ENCODE data around the gene SKIDA1.

DNA sequence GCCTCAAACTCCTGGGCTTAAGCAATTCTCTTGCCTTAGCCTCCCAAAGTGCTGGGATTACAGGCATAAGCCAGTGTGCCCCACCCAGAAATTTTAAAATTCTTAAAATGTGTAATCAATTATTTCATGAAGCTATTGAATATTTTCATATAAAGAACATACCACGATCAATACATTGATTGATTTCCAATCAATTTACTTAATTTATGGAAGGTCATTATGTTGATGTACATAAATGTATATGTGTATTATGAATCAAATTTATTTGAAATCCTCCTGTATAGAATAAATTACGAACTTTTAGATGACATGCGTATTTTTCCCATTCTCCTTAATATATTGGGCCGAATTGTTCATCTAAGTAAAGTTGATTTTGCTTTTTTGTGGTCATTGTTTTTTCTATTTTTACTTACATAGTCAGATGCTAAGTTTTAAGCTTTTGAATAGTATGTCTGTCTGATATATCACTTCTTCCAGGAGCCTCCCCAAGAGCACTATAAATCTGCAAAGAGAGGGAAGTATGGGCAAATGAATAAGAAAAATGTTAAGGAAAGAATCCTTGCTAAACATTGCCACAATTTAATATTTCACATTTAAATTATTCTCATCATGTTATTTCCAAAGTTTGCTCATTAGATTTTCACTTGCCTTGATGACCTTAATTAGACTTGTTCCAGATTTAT is 35.3 kb downstream of the SKIDA1 start:
- TF ChIP-seq, protein P1, sequence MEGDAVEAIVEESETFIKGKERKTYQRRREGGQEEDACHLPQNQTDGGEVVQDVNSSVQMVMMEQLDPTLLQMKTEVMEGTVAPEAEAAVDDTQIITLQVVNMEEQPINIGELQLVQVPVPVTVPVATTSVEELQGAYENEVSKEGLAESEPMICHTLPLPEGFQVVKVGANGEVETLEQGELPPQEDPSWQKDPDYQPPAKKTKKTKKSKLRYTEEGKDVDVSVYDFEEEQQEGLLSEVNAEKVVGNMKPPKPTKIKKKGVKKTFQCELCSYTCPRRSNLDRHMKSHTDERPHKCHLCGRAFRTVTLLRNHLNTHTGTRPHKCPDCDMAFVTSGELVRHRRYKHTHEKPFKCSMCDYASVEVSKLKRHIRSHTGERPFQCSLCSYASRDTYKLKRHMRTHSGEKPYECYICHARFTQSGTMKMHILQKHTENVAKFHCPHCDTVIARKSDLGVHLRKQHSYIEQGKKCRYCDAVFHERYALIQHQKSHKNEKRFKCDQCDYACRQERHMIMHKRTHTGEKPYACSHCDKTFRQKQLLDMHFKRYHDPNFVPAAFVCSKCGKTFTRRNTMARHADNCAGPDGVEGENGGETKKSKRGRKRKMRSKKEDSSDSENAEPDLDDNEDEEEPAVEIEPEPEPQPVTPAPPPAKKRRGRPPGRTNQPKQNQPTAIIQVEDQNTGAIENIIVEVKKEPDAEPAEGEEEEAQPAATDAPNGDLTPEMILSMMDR (IDR thresholded peaks at IDR 0.05), result no peak
- TF ChIP-seq, protein P2, sequence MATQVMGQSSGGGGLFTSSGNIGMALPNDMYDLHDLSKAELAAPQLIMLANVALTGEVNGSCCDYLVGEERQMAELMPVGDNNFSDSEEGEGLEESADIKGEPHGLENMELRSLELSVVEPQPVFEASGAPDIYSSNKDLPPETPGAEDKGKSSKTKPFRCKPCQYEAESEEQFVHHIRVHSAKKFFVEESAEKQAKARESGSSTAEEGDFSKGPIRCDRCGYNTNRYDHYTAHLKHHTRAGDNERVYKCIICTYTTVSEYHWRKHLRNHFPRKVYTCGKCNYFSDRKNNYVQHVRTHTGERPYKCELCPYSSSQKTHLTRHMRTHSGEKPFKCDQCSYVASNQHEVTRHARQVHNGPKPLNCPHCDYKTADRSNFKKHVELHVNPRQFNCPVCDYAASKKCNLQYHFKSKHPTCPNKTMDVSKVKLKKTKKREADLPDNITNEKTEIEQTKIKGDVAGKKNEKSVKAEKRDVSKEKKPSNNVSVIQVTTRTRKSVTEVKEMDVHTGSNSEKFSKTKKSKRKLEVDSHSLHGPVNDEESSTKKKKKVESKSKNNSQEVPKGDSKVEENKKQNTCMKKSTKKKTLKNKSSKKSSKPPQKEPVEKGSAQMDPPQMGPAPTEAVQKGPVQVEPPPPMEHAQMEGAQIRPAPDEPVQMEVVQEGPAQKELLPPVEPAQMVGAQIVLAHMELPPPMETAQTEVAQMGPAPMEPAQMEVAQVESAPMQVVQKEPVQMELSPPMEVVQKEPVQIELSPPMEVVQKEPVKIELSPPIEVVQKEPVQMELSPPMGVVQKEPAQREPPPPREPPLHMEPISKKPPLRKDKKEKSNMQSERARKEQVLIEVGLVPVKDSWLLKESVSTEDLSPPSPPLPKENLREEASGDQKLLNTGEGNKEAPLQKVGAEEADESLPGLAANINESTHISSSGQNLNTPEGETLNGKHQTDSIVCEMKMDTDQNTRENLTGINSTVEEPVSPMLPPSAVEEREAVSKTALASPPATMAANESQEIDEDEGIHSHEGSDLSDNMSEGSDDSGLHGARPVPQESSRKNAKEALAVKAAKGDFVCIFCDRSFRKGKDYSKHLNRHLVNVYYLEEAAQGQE (IDR thresholded peaks at IDR 0.05; ENCODE audit: insufficient read depth in 1 of 2, low read depth in 2 of 2, low read length in 1 of 2), result no peak
- no peak for TF ChIP-seq POLR2AphosphoS5 (IDR thresholded peaks at IDR 0.05; ENCODE audit: low read depth, low read length)
- no peak for TF ChIP-seq TCF7L2 (IDR thresholded peaks at IDR 0.05; ENCODE audit: low read depth, low read length)
